WTC11 (cell line): ENCODE results near the gene TMEM229B. TPM values are rescaled to one million over a fixed set of nuclear protein-coding genes. Genes with fewer than 3 reads are reported as not detected.

Experiments
- ATAC-seq: fragments of 200-7000 bp; cut with Tn5 transposase; 2 replicates; pipeline ENCODE4 v1.10.0; 2021; ENCODE audit warnings: mild to moderate bottlenecking, moderate library complexity
- CTCF ChIA-PET: fragments of 300-600 bp; sonication (Branson Sonifier 250); formaldehyde crosslinking; loops from one replicate; lab custom pipeline; 2021; ENCODE audit warnings: antibody characterized with exemption; lab: Charles Lee
- POLR2A ChIA-PET: fragments of 350-600 bp; sonication (Branson Sonifier 250); formaldehyde crosslinking; loops from one replicate; lab custom pipeline; 2021; ENCODE audit warnings: antibody characterized with exemption; lab: Charles Lee
- DNase-seq: peaks from one replicate; pipeline ENCODE4 v3.0.0; 2021; ENCODE audit warnings: low spot score
- H3K27ac Mint-ChIP-seq: 2 replicates; pipeline ENCODE4 v1.8.0; 2021; ENCODE audit warnings: mixed read lengths
- H3K27me3 Mint-ChIP-seq: 2 replicates; pipeline ENCODE4 v1.8.0; 2021; ENCODE audit warnings: low read depth, mild to moderate bottlenecking, moderate library complexity, mixed read lengths
- H3K36me3 Mint-ChIP-seq: 2 replicates; pipeline ENCODE4 v1.8.0; 2021; ENCODE audit warnings: mixed read lengths
- H3K4me1 Mint-ChIP-seq: 2 replicates; pipeline ENCODE4 v1.8.0; 2022; ENCODE audit warnings: mixed read lengths
- H3K4me3 Mint-ChIP-seq: 2 replicates; pipeline ENCODE4 v1.8.0; 2021; ENCODE audit warnings: mild to moderate bottlenecking, moderate library complexity, mixed read lengths
- H3K9me3 Mint-ChIP-seq: 2 replicates; pipeline ENCODE4 v1.8.0; 2021; ENCODE audit warnings: mixed read lengths
- ELF4 ChIP-seq: sonication (generic); formaldehyde crosslinking; IDR thresholded peaks from 2 replicates; pipeline ENCODE4 v1.8.1; 2022; ENCODE audit warnings: low read depth, mild to moderate bottlenecking, moderate library complexity, missing genetic modification reagents
- ETV6 ChIP-seq: sonication (generic); formaldehyde crosslinking; IDR thresholded peaks from 2 replicates; pipeline ENCODE4 v1.8.1; 2022; ENCODE audit warnings: mild to moderate bottlenecking, missing genetic modification reagents
- FOXP1 ChIP-seq: sonication (generic); formaldehyde crosslinking; IDR thresholded peaks from 2 replicates; pipeline ENCODE4 v1.8.0; 2022; ENCODE audit warnings: missing genetic modification reagents, mild to moderate bottlenecking, moderate library complexity, borderline replicate concordance
- GABPB1 ChIP-seq: sonication (generic); formaldehyde crosslinking; IDR thresholded peaks from 2 replicates; pipeline ENCODE4 v1.8.1; 2023; ENCODE audit warnings: mild to moderate bottlenecking, missing genetic modification reagents
- KAT7 ChIP-seq: sonication (generic); formaldehyde crosslinking; IDR thresholded peaks from 2 replicates; pipeline ENCODE4 v1.8.1; 2023; ENCODE audit warnings: missing genetic modification reagents, mild to moderate bottlenecking, borderline replicate concordance
- MXD4 ChIP-seq: fragments of 250-450 bp; sonication (Bioruptor Pico); IDR thresholded peaks from 2 replicates; pipeline ENCODE4 v1.8.0; 2021; ENCODE audit warnings: mild to moderate bottlenecking, moderate library complexity, borderline replicate concordance
- MYBL2 ChIP-seq: sonication (generic); formaldehyde crosslinking; IDR thresholded peaks from 2 replicates; pipeline ENCODE4 v1.8.1; 2023; ENCODE audit warnings: mild to moderate bottlenecking, moderate library complexity, missing genetic modification reagents
- RELA ChIP-seq: sonication (generic); formaldehyde crosslinking; IDR thresholded peaks from 2 replicates; pipeline ENCODE4 v1.8.1; 2022; ENCODE audit warnings: missing genetic modification reagents, mild to moderate bottlenecking, borderline replicate concordance
- SMAD3 ChIP-seq: sonication (generic); formaldehyde crosslinking; IDR thresholded peaks from 2 replicates; pipeline ENCODE4 v1.8.0; 2022; ENCODE audit warnings: missing genetic modification reagents, mild to moderate bottlenecking, borderline replicate concordance
- ZNF121 ChIP-seq: sonication (generic); formaldehyde crosslinking; IDR thresholded peaks from 2 replicates; pipeline ENCODE4 v1.8.0; 2023; ENCODE audit warnings: missing genetic modification reagents
- ZNF219 ChIP-seq: sonication (generic); formaldehyde crosslinking; IDR thresholded peaks from 2 replicates; pipeline ENCODE4 v1.8.0; 2023; ENCODE audit warnings: missing genetic modification reagents, mild to moderate bottlenecking, borderline replicate concordance
- ZNF317 ChIP-seq: sonication (generic); formaldehyde crosslinking; IDR thresholded peaks from 2 replicates; pipeline ENCODE4 v1.8.1; 2023; ENCODE audit warnings: low read depth, mild to moderate bottlenecking, moderate library complexity, missing genetic modification reagents, borderline replicate concordance
- ZNF423 ChIP-seq: fragments of 250-450 bp; sonication (Bioruptor Pico); IDR thresholded peaks from 2 replicates; pipeline ENCODE4 v2.1.2; 2022; ENCODE audit warnings: mild to moderate bottlenecking, moderate library complexity
- total RNA-seq: library from RNA; stranded (reverse); gene quantifications from 3 replicates; pipeline ENCODE4 v1.2.3, GENCODE V29; 2021
- TF ChIP-seq, protein P1 (sequence below): sonication (generic); formaldehyde crosslinking; IDR thresholded peaks from 2 replicates; pipeline ENCODE4 v1.8.1; 2022; ENCODE audit warnings: mild to moderate bottlenecking, moderate library complexity, missing genetic modification reagents
- TF ChIP-seq, protein P2 (sequence below): fragments of 250-450 bp; sonication (Bioruptor Pico); IDR thresholded peaks from 2 replicates; pipeline ENCODE4 v1.9.0; 2021; ENCODE audit warnings: moderate library complexity, mild to moderate bottlenecking, inconsistent platforms, borderline replicate concordance
- TF ChIP-seq, protein P3 (sequence below): fragments of 250-450 bp; sonication (Bioruptor Pico); conservative IDR thresholded peaks from 2 replicates; pipeline ENCODE4 v1.9.0; 2021; ENCODE audit warnings: mild to moderate bottlenecking
- TF ChIP-seq, protein P4 (sequence below): fragments of 200-600 bp; IDR thresholded peaks from 2 replicates; pipeline ENCODE4 v1.8.0; 2022; ENCODE audit warnings: antibody characterized with exemption
- TF ChIP-seq, protein P5 (sequence below): sonication (generic); formaldehyde crosslinking; IDR thresholded peaks from 2 replicates; pipeline ENCODE4 v1.8.1; 2022; ENCODE audit warnings: mild to moderate bottlenecking, missing genetic modification reagents, moderate library complexity, borderline replicate concordance
- TF ChIP-seq, protein P6 (sequence below): sonication (generic); formaldehyde crosslinking; IDR thresholded peaks from 2 replicates; pipeline ENCODE4 v1.8.0; 2022; ENCODE audit warnings: missing genetic modification reagents
- TF ChIP-seq, protein P7 (sequence below): sonication (generic); formaldehyde crosslinking; IDR thresholded peaks from 2 replicates; pipeline ENCODE4 v1.8.1; 2023; ENCODE audit warnings: mild to moderate bottlenecking, moderate library complexity, missing genetic modification reagents

The TMEM229B gene
- total RNA-seq, 1 experiment from 2014 or later: 0.90 TPM

DNA sequence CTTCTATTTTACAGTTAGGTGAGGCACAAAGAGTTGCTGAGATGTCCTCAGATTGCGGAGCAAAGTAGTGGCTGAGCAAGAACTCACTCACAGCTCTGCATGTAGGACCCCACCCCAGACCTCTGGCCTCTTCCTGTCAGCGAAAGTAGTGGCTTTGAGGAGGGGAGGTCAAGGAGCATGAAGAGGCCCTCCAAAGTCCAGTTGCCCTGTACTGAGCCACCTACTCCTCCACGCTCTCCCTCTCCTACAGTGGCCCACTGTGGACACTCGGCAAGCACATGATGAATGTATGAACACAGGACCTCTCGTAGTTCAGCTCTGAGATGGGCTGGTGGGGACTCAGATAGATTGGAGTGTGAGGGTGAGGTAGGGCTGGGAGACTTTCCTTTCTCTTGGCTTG lies 39.2 kb upstream of the TMEM229B start:
- TF ChIP-seq, protein P1, sequence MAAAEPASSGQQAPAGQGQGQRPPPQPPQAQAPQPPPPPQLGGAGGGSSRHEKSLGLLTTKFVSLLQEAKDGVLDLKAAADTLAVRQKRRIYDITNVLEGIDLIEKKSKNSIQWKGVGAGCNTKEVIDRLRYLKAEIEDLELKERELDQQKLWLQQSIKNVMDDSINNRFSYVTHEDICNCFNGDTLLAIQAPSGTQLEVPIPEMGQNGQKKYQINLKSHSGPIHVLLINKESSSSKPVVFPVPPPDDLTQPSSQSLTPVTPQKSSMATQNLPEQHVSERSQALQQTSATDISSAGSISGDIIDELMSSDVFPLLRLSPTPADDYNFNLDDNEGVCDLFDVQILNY: no peak
- TF ChIP-seq ETV6 (CRISPR knock-in tag): no peak
- TF ChIP-seq, protein P2, sequence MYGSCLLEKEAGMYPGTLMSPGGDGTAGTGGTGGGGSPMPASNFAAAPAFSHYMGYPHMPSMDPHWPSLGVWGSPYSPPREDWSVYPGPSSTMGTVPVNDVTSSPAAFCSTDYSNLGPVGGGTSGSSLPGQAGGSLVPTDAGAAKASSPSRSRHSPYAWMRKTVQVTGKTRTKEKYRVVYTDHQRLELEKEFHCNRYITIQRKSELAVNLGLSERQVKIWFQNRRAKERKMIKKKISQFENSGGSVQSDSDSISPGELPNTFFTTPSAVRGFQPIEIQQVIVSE (CRISPR knock-in tag): no peak
- no peak for TF ChIP-seq MXD4 (CRISPR knock-in tag)
- TF ChIP-seq MYBL2 (CRISPR knock-in tag): no peak
- TF ChIP-seq, protein P3, sequence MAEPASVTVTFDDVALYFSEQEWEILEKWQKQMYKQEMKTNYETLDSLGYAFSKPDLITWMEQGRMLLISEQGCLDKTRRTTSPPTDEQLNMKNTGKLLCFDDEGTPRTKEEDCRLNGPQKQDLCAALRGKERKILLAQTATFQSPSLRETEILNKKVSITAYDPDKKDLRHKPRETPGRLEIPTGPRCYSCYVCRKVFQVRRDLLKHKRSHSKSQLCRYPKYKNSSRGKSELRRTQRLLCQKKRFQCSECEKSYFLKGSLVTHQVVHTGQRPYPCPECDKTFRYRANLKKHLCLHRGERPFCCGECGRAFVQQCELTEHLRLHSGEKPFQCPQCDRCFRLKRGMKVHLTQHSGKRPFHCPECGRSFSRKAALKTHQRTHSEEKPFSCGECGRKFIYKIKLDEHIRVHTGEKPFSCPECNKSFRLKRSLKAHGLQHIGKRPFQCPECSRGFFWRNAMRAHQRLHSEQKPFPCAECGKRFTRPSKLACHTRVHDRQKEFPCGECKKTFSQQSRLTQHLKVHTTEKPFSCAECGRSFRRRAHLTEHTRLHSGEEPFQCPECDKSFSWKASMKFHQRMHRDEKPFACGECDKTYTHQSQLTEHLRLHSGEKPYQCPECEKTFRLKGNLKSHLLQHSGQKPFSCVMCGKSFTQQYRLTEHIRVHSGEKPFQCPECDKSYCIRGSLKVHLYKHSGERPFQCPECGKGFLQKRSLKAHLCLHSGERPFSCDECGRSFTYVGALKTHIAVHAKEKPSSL (CRISPR knock-in tag): no peak
- no peaks in the 10 kb centered on the region for H3K9me3 Mint-ChIP-seq
- H3K36me3 Mint-ChIP-seq: no peaks in the 10 kb centered on the region
- H3K4me3 Mint-ChIP-seq: no peak overlapping the region
- CTCF ChIA-PET: interaction anchor here (1.0 to 4.5 kb wide), 10 partner anchors 15 to 176 kb away, joined by 3 to 173 read pairs (median 28); partner anchors contain the start of gene ARG2
- H3K4me1 Mint-ChIP-seq: peaks cover 24% of the 10 kb centered on the region
- H3K27me3 Mint-ChIP-seq: peaks cover 2% of the 10 kb centered on the region
- ATAC-seq: no peak
- no peak for DNase-seq
- H3K27ac Mint-ChIP-seq: no peak overlapping the region
- POLR2A ChIA-PET: interaction anchor here (1.3 kb wide), 1 partner anchor 177 kb away, joined by 5 read pairs; no protein-coding TSS in a partner anchor

DNA sequence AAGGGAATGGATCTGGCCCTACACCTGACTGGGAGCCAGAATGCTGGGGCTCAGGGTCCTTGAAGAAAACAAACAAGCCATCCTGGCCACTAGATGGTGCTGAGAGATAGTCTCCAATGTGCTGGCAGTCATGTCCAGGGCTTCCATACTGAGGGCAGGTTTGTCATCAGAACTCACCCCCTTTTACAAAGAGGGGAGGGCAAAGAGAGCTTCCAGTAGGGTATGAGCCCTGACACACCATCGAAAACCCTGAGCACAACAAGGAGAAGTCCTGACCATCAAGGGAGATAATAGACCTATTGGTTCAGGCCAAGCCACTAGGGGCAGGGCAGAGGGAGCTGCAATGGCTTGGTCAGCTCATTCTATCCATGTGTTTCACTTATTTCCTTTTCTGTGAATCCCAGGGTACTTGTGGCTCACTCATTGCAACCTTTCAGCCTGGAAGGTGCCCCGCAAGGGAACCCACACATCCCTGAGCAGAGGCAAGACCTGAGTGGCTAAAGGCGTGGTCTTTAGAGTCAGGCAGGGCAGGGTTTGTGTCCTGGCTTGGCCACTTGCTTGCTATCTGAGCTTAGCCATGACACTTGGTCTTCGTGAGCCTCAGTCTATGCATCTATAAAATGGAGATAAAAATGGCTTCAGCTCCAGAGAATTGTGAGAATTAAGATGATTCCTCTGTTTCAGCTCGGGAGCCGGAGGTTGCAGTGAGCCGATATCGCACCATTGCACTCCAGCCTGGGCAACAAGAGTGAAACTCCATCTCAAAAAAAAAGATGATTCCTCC lies 38.3 kb upstream of the TMEM229B start:
- no peak overlapping the region for H3K4me3 Mint-ChIP-seq
- ChIA-PET POLR2A (interaction anchor here (0.7 to 1.4 kb wide), 4 partner anchors 12 to 178 kb away, joined by 3 to 8 read pairs (median 4); no protein-coding TSS in a partner anchor), CTCF (interaction anchor here (0.6 to 4.5 kb wide), 71 partner anchors 10 to 289 kb away, joined by 3 to 173 read pairs (median 6); partner anchors contain the start of genes ARG2, ATP6V1D, EIF2S1 and PIGH)
- H3K36me3 Mint-ChIP-seq: no peaks in the 10 kb centered on the region
- ATAC-seq: peak; percentile 94
- peaks cover 17% of the 10 kb centered on the region for H3K4me1 Mint-ChIP-seq
- H3K9me3 Mint-ChIP-seq: no peaks in the 10 kb centered on the region
- peak overlapping the region; percentile 64; the same call in 1 of the 2 replicates for H3K27ac Mint-ChIP-seq
- TF ChIP-seq ZNF219 (CRISPR knock-in tag) (no peak), ZNF121 (no peak), ELF4 (CRISPR knock-in tag) (no peak), ZNF317 (CRISPR knock-in tag) (peak; percentile 73; the same call in 1 of the 2 replicates), KAT7 (CRISPR knock-in tag) (no peak), ZNF423 (no peak), RELA (CRISPR knock-in tag) (no peak), FOXP1 (CRISPR knock-in tag) (no peak), SMAD3 (CRISPR knock-in tag) (no peak), GABPB1 (CRISPR knock-in tag) (no peak)
- TF ChIP-seq, protein P4, sequence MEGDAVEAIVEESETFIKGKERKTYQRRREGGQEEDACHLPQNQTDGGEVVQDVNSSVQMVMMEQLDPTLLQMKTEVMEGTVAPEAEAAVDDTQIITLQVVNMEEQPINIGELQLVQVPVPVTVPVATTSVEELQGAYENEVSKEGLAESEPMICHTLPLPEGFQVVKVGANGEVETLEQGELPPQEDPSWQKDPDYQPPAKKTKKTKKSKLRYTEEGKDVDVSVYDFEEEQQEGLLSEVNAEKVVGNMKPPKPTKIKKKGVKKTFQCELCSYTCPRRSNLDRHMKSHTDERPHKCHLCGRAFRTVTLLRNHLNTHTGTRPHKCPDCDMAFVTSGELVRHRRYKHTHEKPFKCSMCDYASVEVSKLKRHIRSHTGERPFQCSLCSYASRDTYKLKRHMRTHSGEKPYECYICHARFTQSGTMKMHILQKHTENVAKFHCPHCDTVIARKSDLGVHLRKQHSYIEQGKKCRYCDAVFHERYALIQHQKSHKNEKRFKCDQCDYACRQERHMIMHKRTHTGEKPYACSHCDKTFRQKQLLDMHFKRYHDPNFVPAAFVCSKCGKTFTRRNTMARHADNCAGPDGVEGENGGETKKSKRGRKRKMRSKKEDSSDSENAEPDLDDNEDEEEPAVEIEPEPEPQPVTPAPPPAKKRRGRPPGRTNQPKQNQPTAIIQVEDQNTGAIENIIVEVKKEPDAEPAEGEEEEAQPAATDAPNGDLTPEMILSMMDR: peak; percentile 18; the same call in 1 of the 2 replicates
- TF ChIP-seq, protein P5, sequence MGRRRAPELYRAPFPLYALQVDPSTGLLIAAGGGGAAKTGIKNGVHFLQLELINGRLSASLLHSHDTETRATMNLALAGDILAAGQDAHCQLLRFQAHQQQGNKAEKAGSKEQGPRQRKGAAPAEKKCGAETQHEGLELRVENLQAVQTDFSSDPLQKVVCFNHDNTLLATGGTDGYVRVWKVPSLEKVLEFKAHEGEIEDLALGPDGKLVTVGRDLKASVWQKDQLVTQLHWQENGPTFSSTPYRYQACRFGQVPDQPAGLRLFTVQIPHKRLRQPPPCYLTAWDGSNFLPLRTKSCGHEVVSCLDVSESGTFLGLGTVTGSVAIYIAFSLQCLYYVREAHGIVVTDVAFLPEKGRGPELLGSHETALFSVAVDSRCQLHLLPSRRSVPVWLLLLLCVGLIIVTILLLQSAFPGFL (CRISPR knock-in tag): no peak
- TF ChIP-seq, protein P6, sequence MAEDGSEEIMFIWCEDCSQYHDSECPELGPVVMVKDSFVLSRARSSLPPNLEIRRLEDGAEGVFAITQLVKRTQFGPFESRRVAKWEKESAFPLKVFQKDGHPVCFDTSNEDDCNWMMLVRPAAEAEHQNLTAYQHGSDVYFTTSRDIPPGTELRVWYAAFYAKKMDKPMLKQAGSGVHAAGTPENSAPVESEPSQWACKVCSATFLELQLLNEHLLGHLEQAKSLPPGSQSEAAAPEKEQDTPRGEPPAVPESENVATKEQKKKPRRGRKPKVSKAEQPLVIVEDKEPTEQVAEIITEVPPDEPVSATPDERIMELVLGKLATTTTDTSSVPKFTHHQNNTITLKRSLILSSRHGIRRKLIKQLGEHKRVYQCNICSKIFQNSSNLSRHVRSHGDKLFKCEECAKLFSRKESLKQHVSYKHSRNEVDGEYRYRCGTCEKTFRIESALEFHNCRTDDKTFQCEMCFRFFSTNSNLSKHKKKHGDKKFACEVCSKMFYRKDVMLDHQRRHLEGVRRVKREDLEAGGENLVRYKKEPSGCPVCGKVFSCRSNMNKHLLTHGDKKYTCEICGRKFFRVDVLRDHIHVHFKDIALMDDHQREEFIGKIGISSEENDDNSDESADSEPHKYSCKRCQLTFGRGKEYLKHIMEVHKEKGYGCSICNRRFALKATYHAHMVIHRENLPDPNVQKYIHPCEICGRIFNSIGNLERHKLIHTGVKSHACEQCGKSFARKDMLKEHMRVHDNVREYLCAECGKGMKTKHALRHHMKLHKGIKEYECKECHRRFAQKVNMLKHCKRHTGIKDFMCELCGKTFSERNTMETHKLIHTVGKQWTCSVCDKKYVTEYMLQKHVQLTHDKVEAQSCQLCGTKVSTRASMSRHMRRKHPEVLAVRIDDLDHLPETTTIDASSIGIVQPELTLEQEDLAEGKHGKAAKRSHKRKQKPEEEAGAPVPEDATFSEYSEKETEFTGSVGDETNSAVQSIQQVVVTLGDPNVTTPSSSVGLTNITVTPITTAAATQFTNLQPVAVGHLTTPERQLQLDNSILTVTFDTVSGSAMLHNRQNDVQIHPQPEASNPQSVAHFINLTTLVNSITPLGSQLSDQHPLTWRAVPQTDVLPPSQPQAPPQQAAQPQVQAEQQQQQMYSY (CRISPR knock-in tag): no peak
- TF ChIP-seq, protein P7, sequence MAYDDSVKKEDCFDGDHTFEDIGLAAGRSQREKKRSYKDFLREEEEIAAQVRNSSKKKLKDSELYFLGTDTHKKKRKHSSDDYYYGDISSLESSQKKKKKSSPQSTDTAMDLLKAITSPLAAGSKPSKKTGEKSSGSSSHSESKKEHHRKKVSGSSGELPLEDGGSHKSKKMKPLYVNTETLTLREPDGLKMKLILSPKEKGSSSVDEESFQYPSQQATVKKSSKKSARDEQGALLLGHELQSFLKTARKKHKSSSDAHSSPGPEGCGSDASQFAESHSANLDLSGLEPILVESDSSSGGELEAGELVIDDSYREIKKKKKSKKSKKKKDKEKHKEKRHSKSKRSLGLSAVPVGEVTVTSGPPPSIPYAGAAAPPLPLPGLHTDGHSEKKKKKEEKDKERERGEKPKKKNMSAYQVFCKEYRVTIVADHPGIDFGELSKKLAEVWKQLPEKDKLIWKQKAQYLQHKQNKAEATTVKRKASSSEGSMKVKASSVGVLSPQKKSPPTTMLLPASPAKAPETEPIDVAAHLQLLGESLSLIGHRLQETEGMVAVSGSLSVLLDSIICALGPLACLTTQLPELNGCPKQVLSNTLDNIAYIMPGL (CRISPR knock-in tag): no peak
- DNase-seq: peak; percentile 62
- peaks cover 2% of the 10 kb centered on the region for H3K27me3 Mint-ChIP-seq
